Left lobe of liver (tissue), 2 donors: ENCODE data around the gene HLA-A. TPM values are rescaled to one million over a fixed set of nuclear protein-coding genes. Genes with fewer than 3 reads are reported as not detected.
A peak's percentile ranks its signal among the peaks of the same experiment; 100 is the strongest.
"Not testable (repeated sequence)": the region's sequence is repeated elsewhere in the genome, so short reads cannot be mapped to it uniquely, and the experiment has no call there.

Experiments
- ATAC-seq: fragments of 200-7000 bp; cut with Tn5 transposase; one replicate; pipeline ENCODE4 v1.9.1; 2020; ENCODE audit warnings: mild to moderate bottlenecking, moderate library complexity
- DNase-seq: peaks from one replicate; pipeline ENCODE4 v3.0.0-alpha.2; 2020; ENCODE audit warnings: low spot score
- total RNA-seq: library from RNA; stranded (reverse); gene quantifications from one replicate; pipeline ENCODE4 v1.2.1, GENCODE V29; 2021
- donor health status: DM: no; HTN: no; CAD: no; lungs with moderate emphysema.
- donor health status: DM: no; HTN: yes; CAD: no.

Gene HLA-A
- total RNA-seq, result 125 TPM

GRCh38 chr6:29942275-29943052 is at the start of gene HLA-A:
TSS of gene HLA-A (plus strand) at chr6:29942532. CDS start at chr6:29942554, 22 bp downstream.
- DNase-seq (peak; percentile 89), ATAC-seq (peak; percentile 97)

- DNase-seq (no peak), ATAC-seq (no peak)
Measured at GRCh38 chr6:29892696-29893095, 49.6 kb upstream of the HLA-A start.

- DNase-seq, result no peak
Measured at GRCh38 chr6:29899281-29899680, 43.1 kb upstream of the HLA-A start.

GRCh38 chr6:29905286-29905685 is 37.0 kb upstream of the HLA-A start:
- ATAC-seq (no peak), DNase-seq (no peak)

More at GRCh38 chr6:29899281-29899680, 43.1 kb upstream of the HLA-A start:
- ATAC-seq, result no peak

GRCh38 chr6:29907637-29908340 is 34.5 kb upstream of the HLA-A start:
- no peak for DNase-seq
- ATAC-seq, result peak; percentile 88

- ATAC-seq, result no peak
- no peak for DNase-seq
Measured at GRCh38 chr6:29908341-29908662, 34.0 kb upstream of the HLA-A start.

GRCh38 chr6:29908710-29909109 is 33.6 kb upstream of the HLA-A start:
- DNase-seq, result no peak
- ATAC-seq, result peak; percentile 75

GRCh38 chr6:29909985-29910384 is 32.3 kb upstream of the HLA-A start:
- DNase-seq (no peak), ATAC-seq (no peak)

- ATAC-seq, result no peak
- DNase-seq, result no peak
Measured at GRCh38 chr6:29912840-29913239, 29.5 kb upstream of the HLA-A start.

GRCh38 chr6:29916741-29917140 is 25.6 kb upstream of the HLA-A start:
- ATAC-seq (no peak), DNase-seq (no peak)

- no peak for DNase-seq
- ATAC-seq, result no peak
Measured at GRCh38 chr6:29917857-29918256, 24.5 kb upstream of the HLA-A start.

GRCh38 chr6:29919506-29920445 is 22.6 kb upstream of the HLA-A start:
- no peak for ATAC-seq
- DNase-seq, result no peak

GRCh38 chr6:29924287-29924686 is 18.0 kb upstream of the HLA-A start:
- ATAC-seq (no peak), DNase-seq (no peak)

- ATAC-seq (no peak), DNase-seq (no peak)
Measured at GRCh38 chr6:29924731-29925130, 17.6 kb upstream of the HLA-A start.

- no peak for ATAC-seq
- no peak for DNase-seq
Measured at GRCh38 chr6:29925321-29925720, 17.0 kb upstream of the HLA-A start.

GRCh38 chr6:29925727-29926412 is 16.5 kb upstream of the HLA-A start:
- DNase-seq (peak; percentile 52), ATAC-seq (peak; percentile 69)

- ATAC-seq (peak; percentile 90), DNase-seq (peak; percentile 69)
Measured at GRCh38 chr6:29926413-29927274, 15.7 kb upstream of the HLA-A start.

- ATAC-seq (no peak), DNase-seq (no peak)
Measured at GRCh38 chr6:29927275-29927569, 15.1 kb upstream of the HLA-A start.

- ATAC-seq (no peak), DNase-seq (no peak)
Measured at GRCh38 chr6:29927841-29928388, 14.4 kb upstream of the HLA-A start.

GRCh38 chr6:29930047-29930446 is 12.3 kb upstream of the HLA-A start:
- ATAC-seq, DNase-seq: not testable (repeated sequence)
